Stimulated activated CD4-positive, alpha-beta T cell treated with anti-CD3 and anti-CD28 coated beads, Interleukin-15, amount 100 ng/mL, for 1 hour (primary cell): Measurements from ENCODE around the gene CSTB.
A peak's percentile ranks its signal among the peaks of the same experiment; 100 is the strongest.
"Not testable (repeated sequence)": the region's sequence is repeated elsewhere in the genome, so short reads cannot be mapped to it uniquely, and the experiment has no call there.

Experiments
- DNase-seq, 2 donors: peaks; one replicate each; pipeline ENCODE4 v3.0.0-alpha.2; 2020; ENCODE audit warnings: low read depth in 1 of 2, low spot score in 1 of 2

CSTB gene, protein sequence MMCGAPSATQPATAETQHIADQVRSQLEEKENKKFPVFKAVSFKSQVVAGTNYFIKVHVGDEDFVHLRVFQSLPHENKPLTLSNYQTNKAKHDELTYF

DNA sequence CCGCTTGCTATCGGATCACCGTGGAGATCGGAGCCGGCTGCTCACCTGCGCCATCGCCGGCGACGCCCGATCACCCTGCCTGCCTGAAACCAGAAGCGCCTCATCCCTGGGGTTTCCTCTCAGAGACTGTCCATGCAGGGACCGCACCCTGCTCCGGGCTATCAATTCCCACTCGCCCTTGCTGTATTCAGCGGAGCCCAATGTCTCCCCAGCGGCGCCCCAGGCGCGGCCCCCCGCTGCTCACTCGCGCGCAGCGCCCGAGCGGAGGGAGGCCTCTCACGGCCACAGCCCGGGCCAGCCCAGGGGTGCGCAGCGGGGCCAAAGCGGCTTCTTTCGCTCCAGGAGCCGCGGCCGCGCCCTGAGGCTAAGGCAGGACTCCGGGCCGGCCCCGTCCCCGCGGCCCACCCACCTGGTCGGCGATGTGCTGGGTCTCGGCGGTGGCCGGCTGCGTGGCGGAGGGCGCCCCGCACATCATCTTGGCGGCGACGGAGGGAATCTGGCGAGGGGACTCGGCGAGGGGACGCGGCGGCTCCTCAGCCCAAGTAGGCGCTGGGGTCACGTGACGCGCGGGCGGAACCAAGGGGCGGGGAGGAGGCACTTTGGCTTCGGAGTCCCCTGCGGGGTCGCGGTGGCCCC is at the start of gene CSTB:
CSTB (minus strand) TSS at position 514 of the 636 bp plus-strand sequence; CDS start at position 475, 39 bp downstream.
- DNase-seq, result peak; percentile 71 to 73

DNA sequence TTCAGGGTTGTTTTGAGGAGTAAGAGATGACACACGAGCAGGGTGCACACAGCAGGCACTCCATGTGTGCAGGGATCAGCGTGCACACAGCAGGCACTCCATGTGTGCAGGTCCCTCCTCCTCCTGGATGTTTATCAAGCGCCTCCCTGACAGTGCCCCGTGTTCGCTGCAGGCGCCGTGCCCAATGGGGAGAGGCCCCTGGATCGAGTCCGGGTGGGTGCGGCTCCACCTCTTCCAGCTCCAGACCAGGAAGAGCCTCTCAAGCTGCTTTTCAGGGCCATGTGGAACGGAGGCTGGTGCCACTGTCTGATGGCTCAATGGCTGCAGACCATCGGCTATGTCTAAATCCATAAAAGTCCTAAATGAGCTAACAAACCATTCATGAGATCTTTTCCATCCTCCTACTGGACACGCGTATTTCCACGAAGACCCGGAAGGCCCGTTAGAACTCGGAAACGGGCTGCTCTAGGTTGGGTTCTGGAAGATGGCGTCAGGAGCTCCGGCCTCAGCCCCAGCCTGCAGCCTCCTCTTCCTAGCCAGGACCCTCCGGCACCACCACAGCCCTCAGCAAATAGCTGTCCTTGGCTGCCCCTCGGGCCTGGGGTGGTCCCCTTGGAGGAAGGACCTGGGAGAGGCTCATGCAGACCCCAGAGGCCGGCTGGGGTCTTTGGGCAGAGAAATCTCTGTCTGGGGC is 49.3 kb upstream of the CSTB start:
- no peak for DNase-seq

DNA sequence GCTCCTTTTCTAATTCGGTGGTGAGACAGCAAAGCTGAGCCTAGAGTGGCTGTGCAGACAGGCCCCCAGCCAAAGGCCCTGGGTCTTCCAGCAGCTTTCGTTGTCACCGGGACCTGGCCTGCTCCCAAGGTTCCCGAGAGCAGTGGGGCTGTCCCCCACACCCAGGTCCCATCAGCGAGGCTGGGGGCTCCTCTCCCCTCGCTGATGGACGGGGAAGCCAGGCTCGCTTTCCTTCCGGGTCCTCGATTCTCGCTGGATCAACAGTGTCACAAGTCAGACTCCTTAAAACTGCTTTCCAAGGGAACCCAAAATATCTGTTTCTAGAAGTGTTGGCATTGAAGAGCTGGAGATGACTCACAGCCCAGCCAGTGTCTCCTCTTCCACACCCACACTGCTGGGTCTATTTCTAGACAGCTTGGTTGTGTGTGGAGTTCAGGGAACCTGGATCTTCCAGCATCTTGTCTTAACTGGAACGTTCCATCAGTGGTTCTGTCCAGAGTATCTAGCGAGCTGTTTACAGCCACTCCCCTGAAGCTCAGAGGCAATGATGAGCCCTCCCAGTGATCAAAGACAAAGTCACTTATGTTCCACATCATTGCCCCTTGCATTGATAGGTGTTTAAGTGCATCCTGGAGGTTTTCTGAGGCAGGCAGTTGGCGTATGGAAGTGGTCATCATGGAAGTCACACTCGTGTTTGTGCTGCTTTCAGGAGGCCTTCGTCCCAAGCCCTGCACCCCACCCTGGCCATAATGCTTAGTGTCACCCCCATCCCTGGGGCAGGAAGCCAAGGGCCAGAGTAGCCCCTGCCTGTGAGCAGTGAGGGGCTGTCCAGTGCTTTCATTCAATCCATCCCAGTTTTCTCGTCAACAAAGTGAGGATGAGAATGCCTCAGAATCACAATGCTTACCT is 48.5 kb upstream of the CSTB start:
- no peak for DNase-seq

DNA sequence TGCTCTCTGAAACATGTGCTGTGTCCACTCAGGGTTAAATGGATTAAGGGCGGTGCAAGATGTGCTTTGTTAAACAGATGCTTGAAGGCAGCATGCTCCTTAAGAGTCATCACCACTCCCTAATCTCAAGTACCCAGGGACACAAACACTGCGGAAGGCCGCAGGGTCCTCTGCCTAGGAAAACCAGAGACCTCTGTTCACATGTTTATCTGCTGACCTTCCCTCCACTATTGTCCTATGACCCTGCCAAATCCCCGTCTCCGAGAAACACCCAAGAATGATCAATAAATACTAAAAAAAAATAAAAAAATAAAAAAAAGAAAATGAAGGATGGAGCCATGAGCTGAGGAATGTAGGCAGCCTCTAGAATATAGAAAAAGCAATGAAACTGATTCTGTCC is 46.6 kb upstream of the CSTB start:
- not testable (repeated sequence) for DNase-seq

DNA sequence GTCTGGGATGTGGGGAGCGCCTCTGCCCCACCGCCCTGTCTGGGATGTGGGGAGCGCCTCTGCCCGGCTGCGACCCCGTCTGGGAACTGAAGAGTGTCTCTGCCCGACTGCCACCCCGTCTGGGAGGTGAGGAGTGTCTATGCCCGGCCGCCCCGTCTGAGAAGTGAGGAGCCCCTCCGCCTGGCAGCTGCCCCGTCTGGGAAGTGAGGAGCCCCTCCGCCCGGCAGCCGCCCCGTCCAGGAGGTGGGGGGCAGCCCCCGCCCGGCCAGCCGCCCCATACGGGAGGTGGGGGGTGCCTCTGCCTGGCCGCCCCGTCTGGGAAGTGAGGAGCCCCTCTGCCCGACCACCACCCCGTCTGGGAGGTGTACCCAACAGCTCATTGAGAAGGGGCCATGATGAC is 46.1 kb upstream of the CSTB start:
- not testable (repeated sequence) for DNase-seq

DNA sequence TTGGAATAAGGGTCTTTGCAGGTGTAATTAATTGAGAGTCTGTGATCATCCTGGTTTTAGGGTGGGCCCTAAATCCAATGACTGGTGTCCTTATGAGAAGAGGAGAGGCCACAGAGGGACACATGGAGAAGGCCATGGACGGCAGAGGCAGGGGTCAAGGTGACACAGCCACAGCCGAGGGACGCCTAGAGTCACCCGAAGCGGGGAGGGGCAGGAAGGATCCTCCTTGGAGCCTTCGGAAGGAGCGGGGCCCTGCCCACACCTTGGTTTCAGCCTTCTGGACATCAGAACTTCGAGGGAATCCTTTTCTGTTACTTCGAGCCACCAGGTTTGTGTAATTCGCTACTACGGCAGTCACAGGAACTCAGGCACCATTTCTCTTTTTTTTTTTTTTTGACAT is 44.4 kb upstream of the CSTB start:
- no peak for DNase-seq

DNA sequence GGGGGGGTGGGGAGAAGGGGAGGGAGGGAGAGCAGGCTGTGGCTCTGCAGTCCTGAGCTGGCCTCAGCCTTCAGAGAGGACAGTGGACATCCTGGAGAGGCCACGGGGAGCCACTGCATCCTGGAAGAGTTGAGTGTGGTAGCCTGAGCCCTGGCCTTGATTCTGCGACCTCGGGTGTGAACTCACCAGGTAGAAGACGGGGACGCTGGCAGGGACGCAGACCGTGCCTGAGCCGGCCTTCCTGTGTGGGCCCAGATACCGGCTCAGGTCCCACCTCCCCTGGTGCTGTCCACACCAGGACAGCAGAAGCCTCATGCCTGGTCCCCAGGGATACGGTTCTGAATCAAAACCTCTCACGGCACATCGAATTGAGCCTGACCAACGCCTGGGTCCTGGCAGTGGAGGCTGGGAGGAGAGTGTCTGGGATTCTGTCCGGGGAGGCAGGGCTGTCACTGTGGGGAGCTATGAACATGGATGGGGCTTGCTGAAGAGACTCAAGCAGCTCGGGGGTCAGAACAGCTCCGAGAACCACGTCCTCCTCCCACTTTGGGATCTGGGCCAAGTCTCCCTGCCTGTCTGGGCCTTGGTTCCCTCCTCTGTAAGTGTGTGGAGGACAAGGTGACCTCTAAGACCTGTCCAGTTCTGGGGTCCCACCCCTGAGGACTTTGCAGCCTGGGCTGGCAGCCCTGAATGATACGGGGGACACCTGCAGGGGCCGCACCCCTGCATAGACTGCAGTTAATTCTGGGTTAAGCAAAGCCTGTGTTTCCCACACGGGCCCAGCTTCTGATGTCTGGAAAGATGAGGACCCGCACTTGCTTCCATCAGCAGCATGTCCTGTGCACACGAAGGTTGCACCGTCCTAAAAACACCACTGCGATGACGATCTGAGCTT is 43.6 kb upstream of the CSTB start:
- DNase-seq, result no peak

DNA sequence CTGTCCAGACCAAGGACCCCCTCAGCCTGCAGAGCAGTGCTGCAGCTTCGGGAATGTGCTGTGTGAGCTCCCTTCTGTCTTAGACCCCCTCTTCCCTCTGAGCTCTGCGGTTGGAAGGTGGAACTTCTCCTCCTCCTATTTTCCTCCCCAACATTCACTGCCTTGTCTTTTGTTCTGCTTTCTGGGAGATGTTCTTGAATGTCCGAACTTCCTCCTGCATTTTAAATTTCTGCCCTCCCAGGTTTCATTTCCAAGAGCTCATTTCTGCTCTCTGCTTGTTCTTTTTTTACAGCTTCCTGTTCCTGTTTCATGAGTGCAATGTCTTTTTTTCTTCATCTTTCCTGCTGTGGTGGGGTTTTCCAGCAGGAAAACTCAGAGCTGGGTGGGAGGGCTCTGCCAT is 42.6 kb upstream of the CSTB start:
- DNase-seq, result no peak

DNA sequence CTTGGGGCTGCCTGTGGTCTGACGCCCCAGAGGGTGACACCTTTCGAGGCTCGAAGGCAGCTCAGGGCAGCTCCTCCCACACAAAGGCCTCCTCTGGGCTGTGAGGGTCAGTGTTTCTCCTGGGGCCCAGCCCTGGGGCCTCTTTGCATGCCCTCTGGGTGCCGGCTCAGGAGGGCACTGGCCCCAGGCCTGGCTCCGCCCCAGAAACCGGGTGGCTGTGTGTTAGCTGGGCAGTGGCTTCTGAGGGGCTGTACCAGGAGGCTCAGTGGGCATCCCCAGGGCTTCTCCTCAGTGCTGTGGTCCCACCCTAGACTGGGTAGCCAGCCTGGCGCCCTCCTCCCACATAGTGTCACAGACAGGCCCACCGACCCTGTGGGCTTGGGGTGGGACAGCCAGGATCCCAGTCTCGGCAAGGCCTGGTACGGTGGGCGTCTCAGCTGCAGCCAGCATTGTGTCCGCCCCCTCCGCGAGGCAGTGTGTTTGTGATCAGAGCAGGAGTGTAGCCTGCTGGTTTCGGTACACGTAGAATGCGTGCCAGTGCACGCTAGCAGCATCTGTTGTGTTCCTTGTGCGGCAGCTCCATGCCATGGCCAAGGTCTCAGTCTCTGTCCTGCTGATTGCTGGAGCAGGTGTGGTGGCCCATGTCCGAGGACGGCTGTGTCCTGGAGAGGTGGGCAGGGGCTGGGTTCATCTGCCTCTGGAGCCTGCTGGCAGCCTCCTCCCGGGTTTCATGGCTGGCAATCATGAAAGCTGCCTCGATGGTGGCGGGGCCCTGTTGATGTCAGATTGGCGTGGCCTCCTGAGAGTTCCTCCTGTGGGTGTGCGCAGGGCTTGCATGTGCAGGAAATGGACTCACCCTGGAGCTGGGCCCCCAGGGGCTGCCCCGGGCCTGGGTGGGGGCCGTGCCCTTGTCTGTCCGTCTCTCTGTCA is 41.3 kb upstream of the CSTB start:
- no peak for DNase-seq

DNA sequence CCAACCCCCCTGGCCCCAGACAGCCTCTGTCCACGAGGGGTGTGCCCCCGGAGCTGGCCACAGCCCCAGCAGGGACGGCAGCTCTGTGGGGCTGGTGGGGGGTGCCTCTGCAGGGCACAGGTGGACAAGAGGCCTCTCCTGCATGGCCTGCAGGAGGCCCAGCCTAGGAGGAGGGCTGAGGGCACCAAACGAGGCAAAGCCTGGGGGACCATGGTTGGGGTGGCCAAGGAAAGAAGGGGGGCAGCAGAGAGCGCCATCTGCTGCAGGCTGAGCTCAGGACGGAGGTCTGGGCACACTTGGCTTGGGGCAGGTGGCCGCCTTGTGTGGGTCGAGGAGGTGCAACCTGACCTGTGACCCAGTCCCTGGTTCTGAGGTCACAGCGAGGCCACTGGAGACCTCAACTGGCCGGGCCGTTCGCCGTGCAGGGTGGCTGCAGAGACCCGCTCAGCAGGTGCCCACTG is 40.5 kb upstream of the CSTB start:
- no peak for DNase-seq

DNA sequence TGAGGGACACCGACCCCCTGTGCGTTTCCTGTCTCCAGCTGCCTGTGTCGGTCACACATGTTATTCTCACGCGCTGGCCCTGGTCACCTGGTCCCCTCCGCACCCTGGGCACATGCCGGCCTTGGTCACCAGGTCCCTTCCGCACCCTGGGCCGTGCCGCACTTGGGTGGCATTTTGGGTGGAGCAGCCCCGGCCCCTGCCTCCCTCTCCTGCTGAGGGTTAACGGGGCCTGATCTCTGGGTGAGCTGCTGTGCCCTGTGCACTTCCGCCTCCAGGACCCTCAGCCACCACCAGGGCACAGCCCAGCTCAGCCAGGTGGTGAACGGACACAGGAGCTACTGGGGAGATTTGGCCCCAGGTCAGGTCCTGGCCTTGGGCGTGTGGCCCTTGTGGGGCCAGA is 39.9 kb upstream of the CSTB start:
- no peak for DNase-seq

DNA sequence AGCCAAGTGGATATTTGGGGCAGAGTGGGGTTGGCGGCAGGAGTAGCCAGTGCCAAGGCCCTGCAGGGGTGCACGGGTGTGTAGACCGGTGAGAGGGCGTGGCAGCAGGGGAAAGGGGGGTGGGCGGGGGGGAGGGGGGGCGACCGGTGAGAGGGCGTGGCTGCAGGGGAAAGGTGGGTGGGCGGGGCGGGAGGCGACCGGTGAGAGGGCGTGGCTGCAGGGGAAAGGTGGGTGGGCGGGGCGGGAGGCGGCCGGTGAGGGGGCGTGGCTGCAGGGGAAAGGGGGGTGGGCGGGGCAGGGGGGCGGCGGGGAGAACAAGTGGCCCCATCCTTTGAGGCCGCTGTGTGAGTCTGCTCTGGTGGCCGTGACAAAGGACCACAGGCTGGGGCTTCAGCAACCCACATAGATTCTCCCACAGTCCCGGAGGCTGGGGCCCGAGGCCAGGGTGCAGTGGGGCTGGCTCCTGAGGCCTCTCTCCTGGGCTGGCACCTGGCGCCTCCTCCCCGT is 39.1 kb upstream of the CSTB start:
- no peak for DNase-seq

DNA sequence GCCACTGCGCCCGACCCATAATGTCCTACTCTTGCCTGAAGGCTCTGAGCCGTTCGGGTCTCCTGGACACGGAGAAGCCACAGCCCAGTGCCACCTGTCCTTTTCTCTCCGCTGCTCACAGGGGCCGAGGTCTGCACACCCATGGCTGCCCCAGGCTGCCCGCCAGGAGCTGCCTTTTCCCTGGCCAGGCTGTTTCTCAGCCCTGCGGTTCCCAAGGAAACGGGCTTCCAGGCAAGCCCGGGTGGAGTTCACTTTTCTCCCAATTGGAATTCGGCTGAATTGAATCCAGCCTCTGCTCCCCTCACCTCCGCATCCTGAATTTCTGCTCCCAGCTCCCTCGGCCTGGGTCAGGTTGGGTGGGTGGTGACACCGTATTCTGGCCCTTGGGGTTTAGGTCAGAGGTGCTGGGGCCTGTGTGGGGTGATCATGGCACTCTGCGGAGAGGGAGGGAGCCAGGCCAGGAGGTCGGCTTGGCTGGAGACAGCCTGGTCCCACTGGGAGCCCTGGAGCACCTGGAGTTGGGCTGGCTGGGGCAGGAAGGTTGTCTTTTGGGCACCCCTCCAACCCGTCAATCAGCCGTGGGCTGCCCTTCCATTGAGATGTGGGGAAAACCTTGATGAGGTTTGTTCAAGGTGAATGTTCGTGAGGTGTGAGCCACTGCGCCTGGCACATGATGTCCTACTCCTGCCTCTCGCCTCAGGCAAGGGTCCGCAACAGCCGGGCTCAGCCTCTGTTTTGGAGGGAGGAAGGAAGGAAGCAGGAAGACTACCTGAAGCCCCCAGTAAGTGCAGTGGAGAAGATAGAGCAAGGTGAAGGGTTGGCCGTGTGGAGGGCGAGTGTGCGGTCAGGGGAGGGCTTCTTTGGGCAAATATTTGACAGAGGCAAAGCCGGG is 38.4 kb upstream of the CSTB start:
- no peak for DNase-seq

DNA sequence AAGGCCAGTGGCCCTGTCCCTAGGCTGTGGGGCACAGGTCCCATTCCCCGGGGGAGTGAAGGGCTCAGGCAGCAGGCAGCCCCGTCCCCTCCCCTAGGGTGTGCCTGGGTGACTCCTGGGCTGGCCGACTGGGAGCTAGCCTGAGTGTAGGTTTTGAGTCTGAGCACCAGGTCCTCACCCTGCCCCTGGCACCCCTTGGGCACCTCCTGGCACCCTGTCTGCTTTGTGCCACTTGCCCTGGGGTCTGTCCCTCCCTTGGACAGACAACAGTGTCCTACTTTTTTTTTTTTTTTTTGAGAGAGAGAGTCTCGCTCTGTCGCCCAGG is 37.5 kb upstream of the CSTB start:
- no peak for DNase-seq

DNA sequence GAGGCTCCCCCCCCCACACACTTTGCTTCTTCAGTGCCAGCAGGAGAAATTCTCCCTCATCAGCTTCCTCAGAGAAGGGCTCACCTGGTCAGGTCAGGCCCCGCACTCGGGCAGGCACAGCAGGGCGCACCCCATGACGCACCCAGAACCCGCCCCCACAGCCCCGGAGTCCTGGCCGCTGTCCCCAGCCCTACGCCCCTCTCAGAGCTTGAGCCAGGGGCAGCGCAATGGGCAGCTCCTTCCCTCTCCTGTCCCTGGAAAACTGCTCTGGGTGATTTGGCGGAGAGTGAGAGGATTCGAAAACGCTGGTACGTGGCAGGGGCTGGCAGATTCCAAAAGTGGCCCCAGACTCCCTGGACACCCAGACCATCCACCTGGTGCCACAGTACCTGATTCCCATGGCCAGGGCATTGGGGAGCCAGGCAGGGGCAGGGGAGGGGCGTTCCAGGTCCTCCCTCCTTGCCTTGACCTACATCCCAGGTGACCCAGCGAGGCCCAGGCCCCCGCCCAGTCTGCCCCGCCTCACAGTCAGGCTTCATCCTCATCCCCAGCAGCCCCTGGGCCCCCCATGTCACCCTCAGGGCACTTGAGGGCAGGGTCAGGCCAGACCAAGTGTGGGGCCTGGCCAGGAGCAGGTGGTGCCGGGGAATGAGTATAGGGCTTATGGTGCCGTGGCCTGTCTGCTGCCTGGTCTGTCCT is 37.0 kb upstream of the CSTB start:
- no peak for DNase-seq

DNA sequence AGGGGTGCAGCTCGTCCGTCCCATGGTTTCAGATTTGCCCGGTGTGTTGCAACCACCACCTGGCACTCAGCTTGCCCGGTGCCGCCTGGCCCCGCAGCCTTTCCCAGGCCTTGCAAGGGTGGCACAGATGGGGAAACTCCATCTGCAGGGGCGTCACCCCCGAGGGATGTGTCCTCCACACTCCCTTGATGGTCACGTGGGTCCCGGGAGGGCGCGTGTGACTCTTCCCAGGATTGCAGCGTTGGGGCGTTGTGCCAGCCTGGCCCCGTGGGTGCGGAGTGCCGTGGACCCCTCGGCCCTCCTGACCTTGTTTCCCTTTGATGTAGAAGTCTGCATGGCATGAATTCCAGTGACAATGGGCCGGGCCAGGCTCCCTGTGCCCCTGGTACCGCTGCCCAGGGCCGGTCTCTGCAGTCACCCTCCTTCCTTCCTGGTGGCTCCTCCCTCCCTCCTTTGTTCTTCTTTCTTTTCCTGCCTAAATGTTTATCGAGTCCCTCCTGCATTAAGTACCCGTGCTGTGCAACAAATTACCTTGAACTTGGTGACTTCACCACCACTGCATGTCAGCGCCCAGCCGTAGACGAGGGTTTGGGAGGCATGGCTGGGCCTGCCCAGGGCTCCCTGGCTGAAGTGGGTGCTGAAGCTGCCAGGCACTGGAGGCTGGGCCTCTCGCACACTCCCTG is 36.2 kb upstream of the CSTB start:
- DNase-seq, result no peak
